Spleen (tissue), 11 donors: Measurements from ENCODE around the gene CD9. TPM values are rescaled to one million over a fixed set of nuclear protein-coding genes. Genes with fewer than 3 reads are reported as not detected.

ENCODE experiments used
- DNase-seq: peaks from one replicate; pipeline ENCODE4 v3.0.0-alpha.2; 2020
- H3K27ac ChIP-seq, 8 donors: fragments of 200-600 bp; sonication (generic) in 7 of 8; 1 replicate in 4 of 8; 2 replicates in 4 of 8; pipeline versions ENCODE4 v1.5.0 to v1.8.0; 2016 to 2021; ENCODE audit warnings: inconsistent platforms in 4 of 8, mild to moderate bottlenecking in 4 of 8, moderate library complexity in 1 of 8
- H3K27me3 ChIP-seq, 7 donors: fragments of 200-600 bp; sonication (generic) in 6 of 7; replicated peaks in 1 of 7; 1 replicate in 4 of 7; 2 replicates in 3 of 7; pipeline versions ENCODE4 v1.5.0 to v1.8.0; 2016 to 2021; ENCODE audit warnings: inconsistent platforms in 3 of 7, mild to moderate bottlenecking in 1 of 7
- H3K36me3 ChIP-seq, 6 donors: fragments of 200-600 bp; sonication (generic) in 5 of 6; 1 replicate in 4 of 6; 2 replicates in 2 of 6; pipeline versions ENCODE4 v1.5.0 to v1.8.0; 2016 to 2021; ENCODE audit warnings: inconsistent platforms in 2 of 6
- H3K4me1 ChIP-seq, 6 donors: fragments of 200-600 bp; sonication (generic) in 5 of 6; 1 replicate in 3 of 6; 2 replicates in 3 of 6; pipeline versions ENCODE4 v1.5.0 to v1.8.0; 2016 to 2021; ENCODE audit warnings: inconsistent platforms in 3 of 6
- H3K4me3 ChIP-seq, 8 donors: fragments of 200-600 bp; sonication (generic) in 7 of 8; 1 replicate in 4 of 8; 2 replicates in 4 of 8; pipeline versions ENCODE4 v1.5.0 to v1.8.0; 2016 to 2021; ENCODE audit warnings: inconsistent platforms in 4 of 8, mild to moderate bottlenecking in 4 of 8, moderate library complexity in 2 of 8
- H3K9me3 ChIP-seq, 8 donors: fragments of 200-600 bp; sonication (generic) in 7 of 8; 1 replicate in 4 of 8; 2 replicates in 4 of 8; pipeline versions ENCODE4 v1.5.0 to v1.8.0; 2016 to 2021; ENCODE audit warnings: inconsistent platforms in 4 of 8
- POLR2A ChIP-seq, 3 donors: fragments of 450-650 bp; IDR thresholded peaks; one replicate each; pipeline ENCODE4 v1.5.1; 2017; ENCODE audit warnings: antibody characterized with exemption in 3 of 3, mild to moderate bottlenecking in 1 of 3
- POLR2AphosphoS5 ChIP-seq, 3 donors: sonication (generic); formaldehyde crosslinking; IDR thresholded peaks; one replicate each; pipeline ENCODE4 v1.5.1; 2017; ENCODE audit warnings: antibody characterized with exemption in 3 of 3
- WGBS, 5 donors: extraction: QIAGEN DNeasy Blood & Tissue Kit in 3 of 5; methylation state at CpG; one replicate each; pipeline versions ENCODE4 v1.1.5 to v1.1.7; 2013 to 2018; 5-methylcytosine and 5-hydroxymethylcytosine counted together
- intact Hi-C: fragments of 100-400 bp; cut with DNase I; formaldehyde crosslinking; loops from one replicate; pipeline ENCODE4 v1.15.0; 2023; ENCODE audit warnings: low total_unique reads
- polyA plus RNA-seq, 3 donors: library from polyadenylated mRNA; stranded (reverse); fragments of 200-250 nt; gene quantifications; one replicate each; pipeline ENCODE4 v1.2.1, GENCODE V29; 2013
- total RNA-seq, 7 donors: library from RNA; depleted of rRNA in 3 of 7; stranded (reverse); fragments of >200 nt in 3 of 7; fragmentation: NEBNext Ultra II Directional in 4 of 7; extraction: Animal tissue kit (Norgen Biotek cat#: 25700) in 4 of 7; gene quantifications; one replicate each; pipeline versions ENCODE4 v1.1.0 to v1.2.1, GENCODE V29; 2016 to 2021
- TF ChIP-seq, protein P1 (sequence below), 11 experiments: fragments of 200-600 bp in 7 of 11; fragments of 450-650 bp in 4 of 11; sonication (generic) in 4 of 11; IDR thresholded peaks in 8 of 11; conservative IDR thresholded peaks in 3 of 11; 1 replicate in 7 of 11; 2 replicates in 4 of 11; pipeline versions ENCODE4 v1.4.0 to v1.8.0; 2016 to 2021; ENCODE audit warnings: antibody characterized with exemption in 11 of 11, inconsistent platforms in 4 of 11, mild to moderate bottlenecking in 1 of 11
- donor health status: healthy with polysubstance abuse.
- donor health status: DM: no; HTN: no; CAD: no; lungs with moderate emphysema.
- donor health status: DM: no; HTN: no; CAD: no.
- donor health status: Bipolar disorder and iron deficiency.
- donor health status: healthy.
- donor health status: DM: no; HTN: no; CAD: no.
- donor health status: DM: yes; HTN: yes; CAD: no.

Gene CD9
- total and polyA plus RNA-seq, 10 donors: 16.2 to 113 (median 68.9) TPM

DNA sequence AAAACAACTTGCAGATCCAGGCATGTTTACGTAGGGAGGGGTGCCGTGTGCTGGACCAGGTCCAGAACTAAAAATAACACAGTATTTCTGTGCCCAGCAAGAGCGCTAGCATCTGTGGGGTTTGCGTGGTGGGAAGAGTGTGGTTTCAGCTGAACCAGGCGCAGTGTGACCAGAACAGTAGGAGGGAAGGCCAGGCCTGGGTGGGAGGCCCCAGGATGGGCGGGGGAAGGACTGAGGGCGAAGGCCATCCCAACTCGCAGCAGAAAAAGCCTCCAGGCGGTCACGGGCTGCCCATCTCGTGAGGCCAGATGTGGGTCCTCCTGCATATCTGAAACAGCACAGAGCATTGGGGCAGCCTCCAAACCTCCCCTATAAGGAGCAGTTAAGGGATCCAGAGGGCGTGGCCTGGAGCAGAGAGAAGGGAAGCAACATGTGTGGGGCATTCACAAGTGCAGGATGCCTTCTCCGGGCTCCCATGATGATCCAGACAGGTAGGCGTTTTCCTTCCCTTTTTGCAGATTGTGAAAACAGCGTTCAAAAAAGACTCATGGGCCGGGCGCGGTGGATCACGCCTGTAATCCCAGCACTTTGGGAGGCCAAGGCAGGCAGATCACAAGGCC, 17.8 kb upstream of the CD9 start:
- peak; percentile 85 for DNase-seq
- peak overlapping the region in 2 of 8 donors; percentile 23 to 55 for H3K4me3 ChIP-seq
- H3K27me3 ChIP-seq: peaks cover 0 to 10% (median 0%) of the 10 kb centered on the region in 7 donors
- H3K36me3 ChIP-seq: no peaks in the 10 kb centered on the region
- peak overlapping the region in 7 of 8 donors; percentile 33 to 84 (median 71) for H3K27ac ChIP-seq
- TF ChIP-seq POLR2A (IDR thresholded peaks at IDR 0.05): no peak
- TF ChIP-seq POLR2AphosphoS5 (IDR thresholded peaks at IDR 0.05): peak; percentile 69 to 77 (median 74)
- peaks cover 14 to 52% (median 38%) of the 10 kb centered on the region in 6 donors for H3K4me1 ChIP-seq
- 37 to 56% (median 41%) methylated on average over 18 to 19 of the region's 19 CpGs for WGBS, 5 donors
- H3K9me3 ChIP-seq: no peaks in the 10 kb centered on the region
- intact Hi-C loops: loop anchor here (5.0 kb wide), 1 partner anchor 60 kb away; the partner anchor contains the start of gene VWF

DNA sequence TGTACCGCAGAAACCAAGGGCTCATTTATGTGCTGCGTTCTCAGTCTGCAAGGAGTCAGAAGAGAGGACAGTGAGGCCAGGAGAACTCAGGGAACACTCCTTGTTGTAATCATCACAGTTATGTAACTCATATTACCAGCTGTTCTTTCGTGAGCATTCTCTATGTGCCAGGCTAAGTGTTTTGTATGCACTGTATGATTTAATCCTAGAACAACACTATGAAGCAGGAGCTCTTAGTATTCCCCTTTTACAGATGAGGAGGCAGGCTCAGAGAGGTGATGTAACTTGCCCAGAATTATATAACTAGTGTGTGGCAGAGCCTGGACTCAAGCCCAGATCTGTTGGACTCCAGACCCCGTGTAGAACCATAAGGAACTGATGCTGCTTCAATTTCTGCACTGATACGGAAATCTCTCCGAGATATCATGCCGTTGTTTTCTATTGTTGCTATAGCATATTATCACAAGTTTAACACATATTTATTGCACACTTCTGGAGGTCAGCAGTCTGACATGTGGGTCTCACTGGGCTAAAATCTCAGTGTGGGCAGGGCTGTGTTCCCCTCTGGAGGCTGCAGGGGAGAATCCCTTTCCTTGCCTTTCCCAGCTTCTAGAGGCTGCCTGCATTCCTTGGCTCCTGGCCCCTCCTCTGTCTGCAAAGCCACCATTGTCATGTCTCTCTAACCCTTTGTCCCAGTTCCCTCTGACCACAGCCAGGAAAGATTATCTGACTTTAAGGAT, 16.3 kb upstream of the CD9 start:
- Histone ChIP-seq H3K4me3 (peak overlapping the region in 3 of 8 donors; percentile 16 to 55 (median 23)), H3K36me3 (no peaks in the 10 kb centered on the region), H3K4me1 (peaks cover 14 to 52% (median 38%) of the 10 kb centered on the region in 6 donors), H3K9me3 (no peaks in the 10 kb centered on the region), H3K27me3 (peaks cover 0 to 11% (median 0%) of the 10 kb centered on the region in 7 donors), H3K27ac (peak overlapping the region in 5 of 8 donors; percentile 70 to 84 (median 81))
- intact Hi-C loops: loop anchor here (5.0 kb wide), 1 partner anchor 62 kb away; the partner anchor contains the start of gene VWF
- DNase-seq: no peak
- 50 to 79% (median 65%) methylated on average over 7 of the region's 7 CpGs for WGBS, 5 donors
- TF ChIP-seq POLR2AphosphoS5 (IDR thresholded peaks at IDR 0.05) (peak in 1 of 3 donors; percentile 5), POLR2A (IDR thresholded peaks at IDR 0.05) (no peak)

DNA sequence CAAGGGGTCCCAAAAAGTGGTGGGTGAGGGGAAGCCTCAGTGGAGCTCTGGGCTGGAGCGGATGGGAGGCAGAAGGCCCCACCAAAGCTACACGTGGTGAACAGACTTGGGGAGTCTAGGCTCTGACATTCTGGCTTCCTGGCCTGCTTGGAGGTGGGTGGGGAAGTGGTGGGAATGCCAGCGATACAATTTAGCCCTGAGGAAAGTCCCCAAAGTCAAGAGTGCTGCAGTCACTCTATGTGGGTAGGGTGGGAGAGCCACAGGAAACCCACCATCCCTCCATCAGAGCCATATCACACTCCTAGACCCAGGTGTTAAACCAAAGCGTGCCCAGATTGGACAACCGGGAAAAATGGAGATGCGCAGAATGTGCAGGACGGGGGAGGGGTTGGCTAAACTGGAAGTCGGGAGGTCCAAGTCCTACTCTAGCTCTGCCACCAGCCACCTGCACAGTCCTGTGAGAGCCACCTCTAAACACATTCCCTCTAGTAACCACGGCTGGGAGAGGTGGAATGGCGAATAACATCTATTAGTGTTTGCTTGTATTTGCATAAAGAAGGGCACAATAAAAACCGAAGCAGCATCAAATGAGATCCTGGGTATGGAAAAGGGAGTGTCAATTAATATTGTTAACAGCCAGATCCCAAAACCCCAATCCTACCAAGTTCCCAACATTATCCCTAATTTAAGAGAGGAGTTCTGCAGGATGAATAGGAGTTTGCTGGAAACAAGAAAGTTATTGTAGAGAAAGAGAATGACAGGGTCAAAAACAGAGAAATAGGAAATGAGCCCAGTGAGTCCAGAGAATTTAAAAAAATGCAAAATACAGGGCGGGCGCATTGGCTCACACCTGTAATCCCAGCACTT, 14.0 kb upstream of the CD9 start:
- DNase-seq: peak; percentile 47
- 71 to 84% (median 76%) methylated on average over 13 of the region's 13 CpGs for WGBS, 5 donors
- peaks cover 10 to 34% (median 24%) of the 10 kb centered on the region in 6 donors for H3K4me1 ChIP-seq
- TF ChIP-seq, protein P1, sequence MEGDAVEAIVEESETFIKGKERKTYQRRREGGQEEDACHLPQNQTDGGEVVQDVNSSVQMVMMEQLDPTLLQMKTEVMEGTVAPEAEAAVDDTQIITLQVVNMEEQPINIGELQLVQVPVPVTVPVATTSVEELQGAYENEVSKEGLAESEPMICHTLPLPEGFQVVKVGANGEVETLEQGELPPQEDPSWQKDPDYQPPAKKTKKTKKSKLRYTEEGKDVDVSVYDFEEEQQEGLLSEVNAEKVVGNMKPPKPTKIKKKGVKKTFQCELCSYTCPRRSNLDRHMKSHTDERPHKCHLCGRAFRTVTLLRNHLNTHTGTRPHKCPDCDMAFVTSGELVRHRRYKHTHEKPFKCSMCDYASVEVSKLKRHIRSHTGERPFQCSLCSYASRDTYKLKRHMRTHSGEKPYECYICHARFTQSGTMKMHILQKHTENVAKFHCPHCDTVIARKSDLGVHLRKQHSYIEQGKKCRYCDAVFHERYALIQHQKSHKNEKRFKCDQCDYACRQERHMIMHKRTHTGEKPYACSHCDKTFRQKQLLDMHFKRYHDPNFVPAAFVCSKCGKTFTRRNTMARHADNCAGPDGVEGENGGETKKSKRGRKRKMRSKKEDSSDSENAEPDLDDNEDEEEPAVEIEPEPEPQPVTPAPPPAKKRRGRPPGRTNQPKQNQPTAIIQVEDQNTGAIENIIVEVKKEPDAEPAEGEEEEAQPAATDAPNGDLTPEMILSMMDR (IDR thresholded peaks at IDR 0.05 in 8 of 11, conservative IDR thresholded peaks at IDR 0.05 in 3 of 11): no peak
- no peak for TF ChIP-seq POLR2A (IDR thresholded peaks at IDR 0.05)
- no peak for TF ChIP-seq POLR2AphosphoS5 (IDR thresholded peaks at IDR 0.05)
- H3K27ac ChIP-seq: no peak overlapping the region
- H3K27me3 ChIP-seq: peaks cover 0 to 32% (median 0%) of the 10 kb centered on the region in 7 donors
- no peaks in the 10 kb centered on the region for H3K36me3 ChIP-seq
- no peak overlapping the region for H3K4me3 ChIP-seq
- intact Hi-C loops: no loop called here
- H3K9me3 ChIP-seq: no peaks in the 10 kb centered on the region

DNA sequence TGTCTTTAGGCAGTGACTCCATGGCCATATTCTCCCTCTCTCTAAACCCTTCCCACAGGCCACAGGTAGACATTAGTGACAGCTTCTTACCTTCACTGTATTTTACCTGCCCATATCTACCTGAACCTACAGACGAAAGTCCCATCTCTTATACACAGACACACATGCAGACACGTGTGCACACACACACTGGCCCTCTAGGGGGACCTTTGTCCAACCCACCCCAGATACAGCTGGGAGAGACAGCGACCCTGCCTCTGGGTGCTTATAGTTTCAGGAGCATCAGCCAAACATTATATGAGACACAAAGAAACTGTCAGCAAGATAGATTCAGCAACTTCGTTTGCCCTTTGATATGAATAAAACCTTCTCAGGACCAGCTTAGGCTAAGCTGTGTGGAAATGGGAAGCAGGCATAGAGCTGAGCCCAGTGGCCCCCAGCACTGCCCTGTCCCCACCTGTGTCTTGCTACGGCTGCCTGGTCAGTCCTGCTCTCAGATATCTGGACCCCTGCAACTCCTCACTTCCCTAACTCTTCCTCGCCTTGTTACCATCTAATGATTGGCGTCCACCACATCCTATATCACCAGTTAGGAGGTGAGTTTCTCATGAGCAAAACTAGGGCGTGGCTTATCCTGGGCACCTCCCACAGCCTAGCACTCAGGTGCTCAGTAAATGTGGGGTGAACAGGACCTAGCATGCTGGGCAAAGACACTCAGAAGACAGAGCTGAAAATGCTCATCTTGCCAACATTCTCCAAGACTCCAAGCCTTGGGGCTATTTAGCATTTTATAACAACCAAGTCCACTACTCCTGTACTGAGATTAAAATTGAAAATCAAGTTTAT, 12.0 kb upstream of the CD9 start:
- Histone ChIP-seq H3K27me3 (peaks cover 0 to 31% (median 0%) of the 10 kb centered on the region in 7 donors), H3K9me3 (no peaks in the 10 kb centered on the region), H3K36me3 (no peaks in the 10 kb centered on the region), H3K4me1 (peaks cover 0 to 14% (median 7%) of the 10 kb centered on the region in 6 donors), H3K4me3 (no peak overlapping the region), H3K27ac (no peak overlapping the region)
- no peak for TF ChIP-seq POLR2AphosphoS5 (IDR thresholded peaks at IDR 0.05)
- TF ChIP-seq, protein P1 (IDR thresholded peaks at IDR 0.05 in 8 of 11, conservative IDR thresholded peaks at IDR 0.05 in 3 of 11): no peak
- TF ChIP-seq POLR2A (IDR thresholded peaks at IDR 0.05): no peak
- intact Hi-C loops: no loop called here
- no peak for DNase-seq
- 80 to 88% (median 84%) methylated on average over 8 of the region's 8 CpGs for WGBS, 5 donors
